ENCODE results near the gene KCNK5.

Gene KCNK5

GRCh38 chr6:39196673-39197091 lies 32.6 kb downstream of the KCNK5 start:
- no peak for DNase-seq

DNA sequence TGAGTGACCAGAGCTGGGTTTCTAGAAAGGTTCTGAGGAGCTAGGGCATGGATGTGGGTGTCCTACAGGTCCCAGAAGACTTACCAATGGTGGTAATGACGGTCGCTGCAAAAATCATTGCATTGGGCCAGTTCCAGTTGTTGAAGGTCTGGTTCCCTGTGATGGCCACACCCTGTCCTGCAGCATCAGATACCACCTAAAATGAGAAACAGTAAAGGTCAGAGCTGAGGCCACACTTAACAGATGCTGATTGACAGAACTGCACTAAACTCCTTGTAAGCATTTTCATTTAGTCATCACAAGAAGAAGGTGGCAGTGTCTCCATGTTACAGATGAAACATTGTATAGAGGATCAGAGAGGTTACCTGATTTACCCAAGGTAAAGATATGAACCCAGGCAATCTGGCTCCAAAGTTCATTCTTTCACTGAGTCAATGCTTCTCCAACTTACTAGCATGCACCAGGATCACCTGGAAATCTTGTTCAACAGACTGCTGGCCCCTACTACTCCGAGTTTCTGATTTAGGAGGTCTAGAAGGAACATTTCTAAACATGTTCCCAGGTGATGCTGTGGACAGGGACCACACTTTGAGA lies 33.4 kb downstream of the KCNK5 start:
- DNase-seq = no peak

DNA sequence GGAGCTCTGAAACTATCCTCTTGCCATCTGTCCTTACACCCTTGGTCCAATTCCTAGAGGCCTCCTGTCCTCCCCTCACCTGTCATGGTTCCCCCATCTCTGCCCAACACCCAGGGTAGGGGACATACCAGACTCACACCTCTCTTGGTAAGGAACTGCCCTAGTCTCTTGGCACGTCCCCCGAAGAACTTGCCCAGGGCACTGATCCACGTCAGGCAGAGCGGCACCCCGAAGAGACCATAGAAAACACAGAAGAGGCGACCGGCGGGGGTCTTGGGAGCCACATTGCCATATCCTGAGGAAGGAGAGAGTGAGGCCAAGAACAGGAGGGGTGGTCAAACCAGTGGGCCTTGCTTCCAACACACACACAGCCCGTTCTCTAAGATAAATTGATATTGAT lies 34.8 kb downstream of the KCNK5 start:
- no peak for DNase-seq

- no peak for DNase-seq
Observed at GRCh38 chr6:39193201-39193791, 36.0 kb downstream of the KCNK5 start.

- DNase-seq = no peak
Observed at GRCh38 chr6:39192736-39193135, 36.5 kb downstream of the KCNK5 start.

DNA sequence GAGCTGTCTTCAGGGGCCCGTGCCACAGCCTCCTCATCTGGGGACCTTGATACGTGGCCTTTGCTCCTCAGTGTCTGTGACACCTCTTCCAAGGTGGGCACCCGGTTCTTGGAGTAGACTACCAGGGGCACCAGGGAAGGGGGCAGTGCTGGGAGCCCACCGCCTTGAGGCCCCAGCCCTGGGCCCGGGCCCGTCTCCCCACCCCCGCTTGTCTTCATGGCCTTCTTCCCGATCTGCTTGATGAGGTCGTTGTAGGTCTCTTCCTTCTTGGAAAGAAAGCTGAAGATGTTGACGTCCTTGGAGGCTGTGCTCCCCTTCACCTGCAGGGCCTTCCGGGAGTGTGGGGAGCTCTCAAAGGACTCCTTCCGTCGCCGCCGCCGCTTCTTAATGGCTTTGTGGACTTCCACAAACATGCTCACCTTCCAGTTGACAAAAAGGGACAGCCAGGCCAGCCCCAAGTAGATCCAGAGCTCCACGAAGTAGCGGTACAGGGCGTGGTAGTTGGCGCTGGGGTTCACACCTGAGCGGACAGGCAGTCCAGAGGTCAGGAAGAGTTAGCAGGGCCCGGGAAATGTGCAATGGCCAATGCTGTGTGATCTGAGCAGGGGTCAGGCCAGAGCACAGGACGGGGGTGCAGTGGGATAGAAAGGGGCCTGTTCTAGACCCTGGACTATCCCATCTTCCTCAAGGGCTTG lies 37.9 kb downstream of the KCNK5 start:
- no peak for DNase-seq

DNA sequence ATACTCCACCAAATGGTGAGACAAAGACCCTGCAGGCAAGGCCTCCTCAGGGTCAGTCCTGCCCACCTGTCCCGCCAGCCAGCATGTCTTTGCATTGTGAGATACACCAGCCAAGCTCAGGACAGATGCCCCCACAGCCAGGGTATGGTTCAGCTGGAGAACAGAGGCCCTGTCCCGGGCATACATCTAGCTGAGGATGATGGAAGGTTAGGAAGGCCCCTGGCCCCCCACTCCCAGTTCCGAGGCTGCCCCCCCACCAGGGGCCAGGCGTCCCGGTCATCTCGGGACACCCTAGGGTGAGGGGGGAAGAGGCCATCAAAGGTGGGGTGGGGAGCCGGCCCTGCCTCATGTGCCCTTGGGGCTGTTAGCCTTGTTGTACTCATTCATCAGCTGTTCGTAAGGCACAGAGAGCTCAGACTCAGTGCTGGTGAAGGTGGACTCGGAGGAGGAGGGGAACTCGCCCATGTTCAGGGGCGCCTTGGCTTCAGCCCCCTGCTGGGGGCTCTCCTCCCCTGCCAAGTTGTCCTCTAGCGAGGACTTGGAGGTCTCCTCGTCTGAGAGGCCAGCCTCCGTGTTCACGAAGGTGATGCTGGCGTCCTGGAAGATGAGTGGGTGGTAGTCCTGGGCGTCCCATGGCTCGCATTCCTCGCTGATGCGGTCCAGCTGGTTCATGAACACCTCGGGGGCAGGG lies 38.6 kb downstream of the KCNK5 start:
- DNase-seq = no peak

DNA sequence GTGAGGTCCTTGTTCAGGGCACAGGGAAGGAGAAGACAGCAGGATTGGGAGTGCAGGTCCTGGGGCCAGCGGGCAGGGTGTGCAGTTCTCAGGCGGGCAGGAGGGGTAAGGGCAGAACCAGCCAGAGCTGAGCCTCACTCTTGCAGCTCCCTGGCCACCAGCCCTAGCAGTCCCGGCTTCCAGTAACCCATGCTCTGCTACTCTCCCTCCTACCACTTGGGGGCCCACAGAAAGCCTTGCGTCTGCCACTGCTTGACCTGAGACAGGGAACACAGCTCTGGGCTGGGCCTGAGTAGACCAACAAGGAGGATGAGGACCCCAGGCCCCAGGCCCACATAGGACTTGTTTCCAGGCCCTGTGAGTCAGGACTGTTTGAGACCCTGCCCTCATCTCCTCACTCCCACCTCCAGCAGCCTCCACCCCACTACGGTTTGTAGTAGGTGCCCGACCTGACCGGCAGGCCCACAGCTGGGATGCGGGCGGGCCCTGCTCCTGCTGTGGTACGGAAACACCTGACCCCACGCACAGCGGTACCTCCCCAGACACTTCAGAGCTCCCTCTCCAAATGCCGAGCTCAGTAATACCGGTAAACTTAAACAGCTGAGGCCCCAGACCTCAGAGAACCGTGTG lies 39.2 kb downstream of the KCNK5 start:
- no peak for DNase-seq

- no peak for DNase-seq
Observed at GRCh38 chr6:39189131-39189530, 40.1 kb downstream of the KCNK5 start.

- no peak for DNase-seq
Observed at GRCh38 chr6:39188571-39188970, 40.7 kb downstream of the KCNK5 start.

DNA sequence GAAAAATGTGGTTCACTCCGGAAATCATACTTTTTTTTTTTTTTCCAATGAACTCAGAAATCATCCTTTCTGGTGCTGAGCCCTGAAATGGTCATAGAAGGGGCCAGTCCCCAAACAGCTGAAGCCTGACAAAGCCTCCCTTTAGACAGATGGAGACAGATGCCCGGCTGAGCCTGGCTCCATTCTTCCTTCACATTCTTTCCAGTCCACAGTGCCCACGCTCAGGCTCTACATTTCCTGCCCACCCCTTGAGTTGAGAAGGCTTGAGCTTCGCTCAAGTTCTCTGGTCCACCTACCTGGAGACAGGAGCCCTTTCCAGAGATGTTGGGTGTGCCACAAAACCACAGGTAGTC lies 41.2 kb downstream of the KCNK5 start:
- DNase-seq = no peak

- DNase-seq = no peak
Observed at GRCh38 chr6:39184906-39185580, 44.2 kb downstream of the KCNK5 start.

DNA sequence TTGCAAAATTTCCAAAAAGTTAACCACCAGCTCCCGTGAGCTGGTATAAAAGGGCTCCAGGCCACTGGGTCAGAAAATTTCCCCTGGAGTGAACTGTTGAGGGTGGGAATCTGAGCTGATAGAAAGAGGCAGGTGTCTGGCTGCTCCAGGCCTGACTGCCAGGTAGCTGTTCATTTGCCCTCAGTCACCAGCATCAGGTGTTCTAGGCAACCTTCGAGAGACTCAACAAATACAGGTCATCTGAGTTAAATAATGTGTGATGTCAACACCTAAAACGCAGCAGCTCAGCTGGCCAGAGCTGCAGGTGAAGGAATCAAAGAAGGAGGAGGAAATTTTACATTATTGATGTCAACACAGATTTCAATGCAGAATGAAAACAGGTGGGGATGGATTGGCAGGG lies 46.7 kb downstream of the KCNK5 start:
- no peak for DNase-seq

GRCh38 chr6:39181826-39182225 lies 47.4 kb downstream of the KCNK5 start:
- DNase-seq = no peak

GRCh38 chr6:39181333-39181732 lies 47.9 kb downstream of the KCNK5 start:
- no peak for DNase-seq

GRCh38 chr6:39178804-39179203 lies 50.5 kb downstream of the KCNK5 start:
- no peak for DNase-seq

DNA sequence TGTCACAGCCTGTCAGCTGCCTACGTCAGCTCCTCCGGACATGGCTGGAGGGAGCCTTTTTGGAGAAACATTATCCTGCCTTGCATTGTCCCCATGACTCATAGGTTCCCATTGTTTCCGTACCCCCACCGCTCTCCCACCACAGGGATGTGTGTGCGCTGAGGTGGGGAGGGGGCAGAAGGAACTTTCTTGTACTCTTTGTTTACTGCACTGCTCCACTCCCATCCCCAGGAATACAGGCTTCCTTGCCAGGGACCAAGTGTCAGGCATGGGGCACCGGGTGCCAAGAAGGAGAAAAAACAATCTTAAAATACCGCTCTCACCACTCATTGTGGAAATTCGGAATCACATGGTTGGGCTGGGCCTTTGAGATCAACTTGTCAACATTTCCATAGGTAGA lies 51.0 kb downstream of the KCNK5 start:
- no peak for DNase-seq

GRCh38 chr6:39177130-39177529 lies 52.1 kb downstream of the KCNK5 start:
- DNase-seq = no peak

DNA sequence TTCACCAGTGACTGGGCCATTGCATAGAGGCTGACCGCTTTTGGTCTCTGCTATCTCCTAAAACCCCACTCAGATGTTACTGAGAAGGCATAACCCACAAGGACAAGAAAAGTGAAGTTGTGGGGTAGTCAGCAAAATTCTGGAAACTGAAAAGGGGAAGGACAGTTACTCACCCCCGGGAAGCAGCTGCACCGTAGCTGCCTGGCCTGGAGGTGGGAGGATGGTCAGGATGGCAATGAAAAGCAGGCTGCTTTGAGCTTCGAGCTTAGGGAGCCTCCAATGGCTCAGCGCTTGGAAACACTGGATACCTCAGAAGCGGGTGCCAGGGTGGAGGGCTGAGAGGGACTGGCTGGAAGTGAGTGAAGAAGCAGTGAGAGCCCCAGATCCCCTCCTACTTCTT lies 56.0 kb downstream of the KCNK5 start:
- no peak for DNase-seq

GRCh38 chr6:39172377-39172757 lies 56.9 kb downstream of the KCNK5 start:
- no peak for DNase-seq

GRCh38 chr6:39171489-39172376 lies 57.5 kb downstream of the KCNK5 start:
- DNase-seq = no peak

DNA sequence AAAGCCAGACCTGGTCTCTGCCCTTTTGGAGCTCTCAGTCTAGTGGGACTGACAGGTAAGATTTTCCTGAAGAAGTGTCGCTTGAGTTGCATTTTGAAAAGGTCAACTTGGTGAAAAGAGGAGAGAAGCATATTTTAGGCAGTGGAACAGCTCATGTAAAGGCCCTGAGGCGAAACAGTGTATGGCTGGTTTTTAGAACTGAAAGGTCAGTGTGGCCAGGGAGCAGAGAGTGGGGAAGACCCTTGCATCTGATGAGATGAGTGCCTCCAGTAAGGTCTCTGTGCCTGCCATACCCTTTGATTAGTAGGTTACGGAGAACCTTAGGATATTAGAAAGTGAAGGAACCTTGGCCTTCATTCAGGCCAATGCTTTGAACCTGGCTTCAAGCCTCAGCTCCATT lies 58.4 kb downstream of the KCNK5 start:
- no peak for DNase-seq

Data from activated CD4-positive, alpha-beta T cell treated with anti-CD3 and anti-CD28 coated beads, Interleukin-2, amount 50 U/mL, for 1 hour (primary cell).